Bronchial epithelial cell (primary cell): ENCODE measurements around the gene KLK4. TPM values are rescaled to one million over a fixed set of nuclear protein-coding genes. Genes with fewer than 3 reads are reported as not detected.
A peak's percentile ranks its signal among the peaks of the same experiment; 100 is the strongest.

Experiments used
- DNase-seq: peaks from one replicate; pipeline ENCODE4 v3.0.0-alpha.2; 2010; ENCODE audit warnings: low read depth
- FAIRE-seq: peaks from 2 replicates; lab custom pipeline; 2011; peaks lifted over from hg19 to GRCh38; lab: Jason Lieb, UNC
- H3K27me3 ChIP-seq: 2 replicates; pipeline ENCODE4 v1.5.1; 2011; ENCODE audit warnings: low read length; ENCODE audit not compliant: control insufficient read depth, insufficient read depth
- H3K36me3 ChIP-seq: 2 replicates; pipeline ENCODE4 v1.5.1; 2011; ENCODE audit warnings: low read length; ENCODE audit not compliant: control insufficient read depth, insufficient read depth
- H3K4me3 ChIP-seq: 2 replicates; pipeline ENCODE4 v1.5.1; 2011; ENCODE audit warnings: mild to moderate bottlenecking, low read depth, low read length, control low read depth
- CTCF ChIP-seq: IDR thresholded peaks from 2 replicates; pipeline ENCODE4 v1.5.1; 2011; ENCODE audit warnings: mild to moderate bottlenecking, moderate library complexity, low read length, control low read depth, inconsistent platforms; ENCODE audit not compliant: insufficient read depth, severe bottlenecking
- total RNA-seq: library from RNA; depleted of rRNA; stranded (reverse); fragments of >200 nt; gene quantifications from 2 replicates; pipeline ENCODE4 v1.2.1, GENCODE V29; 2014

The KLK4 gene
- total RNA-seq, 1 donor from 2014 or later, result not detected

DNA sequence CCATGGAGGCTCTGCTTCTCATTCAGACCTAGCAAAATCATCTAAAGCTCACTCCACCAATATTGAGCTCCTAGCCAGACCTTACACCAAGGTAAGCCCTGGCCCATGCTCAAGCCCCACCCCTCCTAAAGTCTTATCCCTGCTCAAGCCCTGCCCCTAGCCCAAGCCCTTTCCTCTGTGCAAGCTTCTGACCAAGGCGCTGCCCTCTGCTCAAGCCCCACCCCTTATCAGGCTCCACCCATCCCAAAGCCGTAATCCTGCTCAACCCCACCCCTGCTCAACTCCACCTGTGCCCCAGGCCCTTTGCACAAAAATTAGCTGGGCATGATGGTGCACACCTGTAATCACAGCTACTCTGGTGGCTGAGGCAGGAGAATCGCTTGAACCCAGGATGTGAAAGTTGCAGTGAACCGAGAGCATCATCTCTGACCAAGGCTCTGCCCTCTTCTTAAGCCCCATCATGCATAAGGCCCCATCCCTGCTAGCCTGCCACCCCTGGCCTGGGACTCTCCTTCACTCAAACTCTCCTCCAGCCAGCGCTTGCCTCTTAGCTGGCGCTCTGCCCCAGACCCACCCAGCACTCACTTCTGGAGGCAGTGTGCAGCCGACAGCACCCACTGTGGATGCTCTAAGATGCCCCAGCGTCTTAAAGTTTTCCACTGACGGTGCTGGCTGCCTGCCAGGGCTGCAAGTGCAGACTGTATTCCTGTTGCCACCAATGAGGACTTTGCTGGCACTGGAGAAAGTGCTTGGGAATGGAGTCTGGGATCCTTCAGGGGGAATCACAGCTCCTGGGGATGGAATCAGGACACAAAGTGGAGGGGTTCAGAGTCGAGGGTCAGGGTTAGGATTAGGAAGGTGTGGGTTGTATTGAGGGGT lies 16.5 kb downstream of the KLK4 start:
- Histone ChIP-seq H3K4me3 (no peak overlapping the region), H3K36me3 (no peaks in the 10 kb centered on the region), H3K27me3 (no peaks in the 10 kb centered on the region)
- DNase-seq (no peak), FAIRE-seq (no peak)
- TF ChIP-seq CTCF, result no peak

- no peak overlapping the region for H3K4me3 ChIP-seq
- FAIRE-seq (peak; percentile 62), DNase-seq (no peak)
- no peak for TF ChIP-seq CTCF
- no peaks in the 10 kb centered on the region for H3K36me3 ChIP-seq
- H3K27me3 ChIP-seq, result peaks cover under 1% of the 10 kb centered on the region
Observed at GRCh38 chr19:50893047-50893736, 18.0 kb downstream of the KLK4 start.

DNA sequence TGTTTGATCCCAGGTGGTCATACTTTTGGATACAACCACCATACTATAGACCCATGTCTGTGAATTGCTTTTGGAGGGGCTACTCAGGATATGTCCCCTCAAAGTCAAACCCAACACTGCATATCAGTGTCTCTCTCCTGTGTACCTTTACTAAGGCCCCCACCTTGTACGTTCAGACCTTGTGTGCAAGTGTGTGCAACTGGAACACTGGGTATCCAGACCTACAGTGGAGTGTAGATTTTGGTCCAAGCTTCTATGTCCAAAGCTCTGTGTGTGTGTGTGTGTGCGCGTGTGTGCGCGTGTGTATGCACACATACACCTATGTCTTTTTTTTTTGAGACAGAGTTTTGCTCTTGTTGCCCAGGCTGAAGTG lies 20.0 kb downstream of the KLK4 start:
- H3K36me3 ChIP-seq, result no peaks in the 10 kb centered on the region
- H3K27me3 ChIP-seq, result peaks cover 1% of the 10 kb centered on the region
- no peak overlapping the region for H3K4me3 ChIP-seq
- DNase-seq (no peak), FAIRE-seq (no peak)
- TF ChIP-seq CTCF, result no peak

- H3K36me3 ChIP-seq, result no peaks in the 10 kb centered on the region
- no peak overlapping the region for H3K4me3 ChIP-seq
- FAIRE-seq (no peak), DNase-seq (peak; percentile 74)
- TF ChIP-seq CTCF, result no peak
- peaks cover 1% of the 10 kb centered on the region for H3K27me3 ChIP-seq
Observed at GRCh38 chr19:50890422-50891252, 20.6 kb downstream of the KLK4 start.

DNA sequence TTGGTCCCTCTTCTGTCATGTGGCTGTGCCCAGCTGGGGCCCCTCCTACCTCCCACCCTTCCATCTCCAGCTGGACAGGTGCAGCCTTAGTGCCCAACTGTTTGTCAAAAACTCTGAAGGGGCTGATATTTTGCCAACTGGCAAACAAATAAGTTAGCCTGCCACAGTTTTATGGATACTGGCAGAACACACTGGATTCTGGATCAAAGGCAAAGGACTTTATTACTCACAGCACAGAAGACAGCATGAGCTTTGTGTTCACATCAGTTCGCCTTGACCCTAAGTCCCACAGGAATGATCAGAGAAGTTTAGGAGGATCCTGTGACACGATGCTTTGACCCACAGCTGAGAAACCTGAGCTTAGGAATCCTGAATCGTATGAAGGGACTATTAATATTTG lies 21.6 kb downstream of the KLK4 start:
- no peak overlapping the region for H3K4me3 ChIP-seq
- peaks cover 1% of the 10 kb centered on the region for H3K27me3 ChIP-seq
- DNase-seq (no peak), FAIRE-seq (no peak)
- TF ChIP-seq CTCF, result no peak
- H3K36me3 ChIP-seq, result no peaks in the 10 kb centered on the region
